Measurements from ENCODE around the gene MBIP.

The MBIP gene

GRCh38 chr14:36313206-36313605 is 7.2 kb downstream of the MBIP start:
- DNase-seq (ENCODE audit: low read depth in 3 of 3): no peak

DNA sequence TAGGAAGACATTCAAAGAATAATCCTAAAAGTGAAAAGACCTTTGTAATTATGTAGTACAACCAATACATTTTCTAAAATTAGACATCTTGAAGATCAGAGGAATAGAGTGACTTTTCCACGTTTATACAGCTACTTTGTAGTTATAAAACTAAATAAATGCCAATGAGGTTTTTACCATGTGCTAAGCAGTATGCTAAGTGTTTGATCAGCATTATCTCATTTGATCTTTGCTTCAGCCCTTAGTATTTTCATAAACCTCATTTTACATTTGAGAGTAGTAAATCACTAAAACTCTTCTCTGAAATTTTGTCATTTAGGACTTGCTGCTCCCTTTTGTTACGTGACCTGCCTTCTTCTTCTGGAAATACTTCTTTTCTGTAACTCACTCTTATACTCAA is 13.6 kb downstream of the MBIP start:
- DNase-seq (ENCODE audit: low read depth in 3 of 3): no peak

DNA sequence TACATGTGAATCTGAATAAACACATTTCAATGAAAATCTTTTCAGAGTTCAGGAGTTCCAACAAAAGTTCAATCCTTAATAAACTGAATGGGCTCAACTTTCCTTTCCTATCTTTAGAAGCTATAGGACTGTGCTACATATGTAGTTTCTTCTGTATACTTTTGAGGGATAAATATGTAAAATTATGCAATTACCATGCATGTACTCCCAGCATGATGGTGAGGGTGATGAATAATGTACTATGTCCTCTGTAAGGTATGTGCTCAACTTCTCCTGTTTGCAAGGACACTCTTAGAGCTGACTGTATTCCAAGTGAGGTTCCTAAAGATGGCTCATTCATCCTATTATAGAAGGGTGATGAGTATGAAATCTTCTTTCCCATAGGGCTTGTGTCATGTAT is 15.5 kb downstream of the MBIP start:
- DNase-seq (ENCODE audit: low read depth in 3 of 3): no peak

- no peak for DNase-seq (ENCODE audit: low read depth in 3 of 3)
Observed at GRCh38 chr14:36303960-36304359, 16.5 kb downstream of the MBIP start.

DNA sequence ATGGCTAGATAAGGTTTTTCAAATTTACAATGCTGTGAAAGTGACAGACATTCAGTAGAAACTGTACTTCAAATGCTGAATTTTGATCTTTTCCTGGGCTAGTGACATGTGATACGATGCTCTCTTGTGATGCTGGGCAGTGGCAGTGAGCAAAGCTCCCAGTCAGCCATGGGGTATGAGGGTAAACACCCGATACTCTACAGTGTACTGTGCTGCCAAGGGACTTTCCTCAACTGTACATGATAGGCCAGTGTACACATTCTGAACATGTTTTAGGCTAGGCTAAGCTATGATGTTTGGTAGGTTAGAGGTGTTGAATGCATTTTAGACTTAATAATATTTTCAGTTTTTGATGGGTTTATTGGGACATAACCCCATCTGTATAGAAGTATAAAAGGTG is 17.6 kb downstream of the MBIP start:
- DNase-seq (ENCODE audit: low read depth in 3 of 3): no peak

DNA sequence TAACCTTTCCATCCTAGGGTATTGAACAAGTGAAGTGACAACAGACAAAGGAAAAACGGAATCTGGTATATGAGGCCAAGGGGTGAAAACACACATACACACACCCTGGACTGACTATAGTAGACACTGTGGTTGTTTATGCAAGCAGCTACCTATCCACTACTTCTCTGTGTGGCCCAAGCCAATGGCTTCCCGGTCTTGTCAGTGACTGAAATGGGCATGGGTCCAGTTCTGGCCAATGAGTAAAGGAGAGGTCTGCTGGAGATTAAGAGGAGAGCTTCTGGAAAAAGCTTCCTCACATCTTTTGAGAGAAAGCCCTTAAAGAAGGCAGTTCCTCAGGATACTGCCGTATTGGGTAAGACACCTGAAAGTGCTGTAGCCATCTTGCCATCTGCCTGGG is 19.3 kb downstream of the MBIP start:
- no peak for DNase-seq (ENCODE audit: low read depth in 3 of 3)

GRCh38 chr14:36300337-36300736 is 20.1 kb downstream of the MBIP start:
- DNase-seq (ENCODE audit: low read depth in 3 of 3): no peak

GRCh38 chr14:36295642-36296627 is 24.5 kb downstream of the MBIP start:
- DNase-seq (ENCODE audit: low read depth in 3 of 3): no peak

GRCh38 chr14:36294543-36294942 is 25.9 kb downstream of the MBIP start:
- DNase-seq (ENCODE audit: low read depth in 3 of 3): no peak

DNA sequence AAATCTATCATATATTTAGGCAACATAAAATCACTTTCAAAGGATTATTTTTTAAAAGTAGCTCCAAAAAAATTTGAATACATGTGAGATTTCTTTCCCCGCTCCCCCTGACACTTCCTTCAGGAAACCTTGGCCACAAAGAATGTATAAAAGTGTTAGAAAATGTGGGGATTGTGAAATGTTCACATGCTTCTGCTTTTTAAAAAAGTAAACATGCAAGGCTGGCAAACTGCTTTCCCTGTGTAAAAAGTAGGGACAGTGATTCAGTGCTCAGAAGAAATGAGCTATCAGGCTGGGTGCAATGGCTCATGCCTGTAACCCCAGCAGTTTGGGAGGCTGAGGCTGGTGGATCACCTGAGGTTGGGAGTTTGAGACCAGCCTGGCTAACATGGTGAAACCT is 26.6 kb downstream of the MBIP start:
- no peak for DNase-seq (ENCODE audit: low read depth in 3 of 3)

DNA sequence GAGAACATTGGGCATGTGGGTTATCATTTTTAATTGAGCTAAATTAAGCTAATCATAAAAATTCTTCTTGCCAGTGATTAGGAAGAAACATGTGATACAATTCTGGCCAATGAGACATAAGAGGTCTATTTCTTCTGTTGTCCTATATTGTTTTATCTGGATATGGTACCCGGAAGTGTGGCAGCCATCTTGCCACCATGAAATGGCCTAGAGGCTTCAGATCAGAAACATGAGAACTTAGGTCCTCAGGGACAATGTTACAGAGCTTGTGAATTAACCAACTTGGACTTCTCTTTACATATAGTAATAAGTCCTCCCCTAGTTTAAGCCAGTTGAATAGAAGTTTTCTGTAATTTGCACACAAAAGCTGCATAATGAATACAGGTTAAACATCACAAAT is 30.5 kb downstream of the MBIP start:
- DNase-seq (ENCODE audit: low read depth in 3 of 3): no peak

DNA sequence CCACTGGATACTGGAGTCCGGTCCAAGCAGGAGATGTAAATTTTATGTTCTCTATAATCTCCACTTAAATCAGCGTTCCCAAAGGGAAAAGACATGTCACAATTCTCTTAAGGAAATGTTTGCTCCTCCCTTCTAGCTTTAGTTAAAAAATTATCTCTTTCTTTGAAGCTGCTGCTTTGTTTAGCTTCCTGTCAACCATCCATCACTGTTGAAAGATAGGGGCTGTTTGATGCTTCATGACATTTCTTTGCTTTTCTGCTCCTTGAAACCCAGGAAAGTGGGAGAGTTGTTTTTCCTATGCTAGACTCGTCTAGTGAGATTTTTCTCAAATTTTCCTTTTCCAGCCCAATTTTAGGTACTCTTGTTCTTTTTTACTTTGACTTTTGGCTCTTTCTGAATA is 31.9 kb downstream of the MBIP start:
- DNase-seq (ENCODE audit: low read depth in 3 of 3): no peak

GRCh38 chr14:36284971-36285595 is 35.4 kb downstream of the MBIP start:
- DNase-seq (ENCODE audit: low read depth in 3 of 3): no peak

DNA sequence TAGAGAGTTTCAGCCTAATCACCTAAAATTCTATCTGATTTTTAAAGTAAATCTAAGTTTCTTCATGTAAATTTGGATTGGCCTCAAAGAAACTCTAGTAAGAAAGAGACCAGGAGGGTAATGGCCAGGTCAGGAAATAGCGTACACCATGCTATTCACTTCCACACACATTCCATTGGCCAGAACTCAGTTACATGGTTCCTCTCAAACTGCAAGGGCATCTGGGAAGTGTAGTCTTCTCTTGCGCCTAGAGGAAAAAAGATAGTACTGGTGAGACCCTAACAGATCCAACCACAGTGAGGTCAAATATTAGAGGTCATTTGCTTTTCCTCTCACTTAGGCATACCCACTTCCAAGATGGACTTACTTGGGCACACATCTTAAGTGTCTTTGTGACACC is 39.1 kb downstream of the MBIP start:
- DNase-seq (ENCODE audit: low read depth in 3 of 3): no peak

GRCh38 chr14:36279306-36280190 is 40.9 kb downstream of the MBIP start:
- no peak for DNase-seq (ENCODE audit: low read depth in 3 of 3)

- DNase-seq (ENCODE audit: low read depth in 3 of 3): no peak
Observed at GRCh38 chr14:36275741-36276140, 44.7 kb downstream of the MBIP start.

GRCh38 chr14:36271939-36272907 is 48.2 kb downstream of the MBIP start:
- DNase-seq (ENCODE audit: low read depth in 3 of 3): no peak

GRCh38 chr14:36271222-36271621 is 49.2 kb downstream of the MBIP start:
- no peak for DNase-seq (ENCODE audit: low read depth in 3 of 3)

- no peak for DNase-seq (ENCODE audit: low read depth in 3 of 3)
Observed at GRCh38 chr14:36270191-36270590, 50.2 kb downstream of the MBIP start.

DNA sequence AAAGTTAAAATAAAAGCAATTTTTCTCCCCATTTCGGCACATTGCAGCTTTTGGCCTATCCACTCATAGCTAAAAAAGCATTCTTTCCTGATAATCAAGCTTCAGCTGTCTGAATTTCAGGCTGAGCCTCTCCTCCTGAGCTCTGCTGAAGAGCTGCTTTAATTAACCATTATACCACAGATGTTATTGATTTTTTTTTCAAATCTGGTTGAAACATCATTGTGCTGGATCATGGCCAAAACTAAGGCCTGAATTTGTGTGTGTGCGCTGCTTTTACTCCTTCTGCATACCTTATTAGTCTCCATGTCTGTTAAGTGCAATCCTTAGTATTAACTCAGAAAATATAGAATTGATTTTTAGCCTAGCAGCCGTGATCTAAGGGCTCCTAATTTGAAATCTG is 52.3 kb downstream of the MBIP start:
- DNase-seq (ENCODE audit: low read depth in 3 of 3): no peak

- no peak for DNase-seq (ENCODE audit: low read depth in 3 of 3)
Observed at GRCh38 chr14:36264595-36264994, 55.8 kb downstream of the MBIP start.

All from stimulated activated CD4-positive, alpha-beta T cell treated with anti-CD3 and anti-CD28 coated beads, TNF-alpha, amount 100 ng/mL, for 4 hours (primary cell).